Osteocyte (in vitro differentiated cells): Measurements from ENCODE around the gene INS. TPM values are rescaled to one million over a fixed set of nuclear protein-coding genes. Genes with fewer than 3 reads are reported as not detected.

Experiments
- DNase-seq: peaks from one replicate; pipeline ENCODE4 v3.0.0; 2021; ENCODE audit warnings: mixed read lengths; ENCODE audit not compliant: unreplicated experiment; ENCODE audit errors: extremely low spot score
- H3K27ac Mint-ChIP-seq: one replicate; pipeline ENCODE4 v1.8.0; 2021; ENCODE audit warnings: mild to moderate bottlenecking, mixed read lengths; ENCODE audit not compliant: unreplicated experiment
- H3K27me3 Mint-ChIP-seq: one replicate; pipeline ENCODE4 v1.8.0; 2021; ENCODE audit warnings: mixed read lengths; ENCODE audit not compliant: unreplicated experiment
- H3K36me3 Mint-ChIP-seq: one replicate; pipeline ENCODE4 v1.8.0; 2021; ENCODE audit warnings: mixed read lengths; ENCODE audit not compliant: unreplicated experiment
- H3K4me1 Mint-ChIP-seq: one replicate; pipeline ENCODE4 v1.8.0; 2021; ENCODE audit warnings: mixed read lengths; ENCODE audit not compliant: unreplicated experiment
- H3K4me3 Mint-ChIP-seq: one replicate; pipeline ENCODE4 v1.8.0; 2021; ENCODE audit warnings: mild to moderate bottlenecking, moderate library complexity, mixed read lengths; ENCODE audit not compliant: unreplicated experiment
- H3K9me3 Mint-ChIP-seq: one replicate; pipeline ENCODE4 v1.8.0; 2021; ENCODE audit warnings: mixed read lengths; ENCODE audit not compliant: unreplicated experiment
- CTCF ChIP-seq: fragments of 200-600 bp; sonication (generic); IDR thresholded peaks from 2 replicates; pipeline ENCODE4 v1.5.0; 2021; ENCODE audit warnings: antibody characterized with exemption, mild to moderate bottlenecking, moderate library complexity
- total RNA-seq: library from RNA; stranded (reverse); gene quantifications from 2 replicates; pipeline ENCODE4 v1.2.1, GENCODE V29; 2021

INS gene
- total RNA-seq, 1 donor from 2014 or later, result not detected

DNA sequence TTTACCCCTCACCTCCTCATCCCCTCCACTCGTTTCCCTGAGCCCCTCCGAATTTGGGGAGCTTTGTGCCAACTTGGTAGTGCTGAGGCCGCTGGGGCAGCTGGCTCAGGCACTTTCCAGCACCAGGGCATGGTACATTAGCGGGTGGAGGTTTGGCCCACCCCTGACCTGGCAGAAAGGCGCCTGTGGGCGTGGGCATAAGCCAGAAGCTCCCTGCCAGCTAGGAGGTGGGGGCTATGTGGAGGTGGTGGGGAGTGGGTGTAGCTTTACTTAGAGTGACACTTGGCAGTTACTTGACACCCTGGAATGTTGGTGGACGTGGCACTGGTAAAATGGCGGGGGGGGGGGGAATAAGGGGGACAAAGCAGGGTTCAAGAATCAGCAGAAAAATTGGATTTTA lies 11.5 kb downstream of the INS start:
- Mint-ChIP-seq H3K36me3 (no peaks in the 10 kb centered on the region), H3K4me3 (no peak overlapping the region), H3K27ac (no peak overlapping the region), H3K4me1 (peaks cover 28% of the 10 kb centered on the region), H3K27me3 (peaks cover 46% of the 10 kb centered on the region), H3K9me3 (no peaks in the 10 kb centered on the region)
- TF ChIP-seq CTCF, result no peak
- DNase-seq, result no peak

- no peaks in the 10 kb centered on the region for H3K9me3 Mint-ChIP-seq
- peaks cover 29% of the 10 kb centered on the region for H3K4me1 Mint-ChIP-seq
- no peak for TF ChIP-seq CTCF
- H3K4me3 Mint-ChIP-seq, result no peak overlapping the region
- peaks cover 49% of the 10 kb centered on the region for H3K27me3 Mint-ChIP-seq
- no peak overlapping the region for H3K27ac Mint-ChIP-seq
- no peaks in the 10 kb centered on the region for H3K36me3 Mint-ChIP-seq
- no peak for DNase-seq
Measured at GRCh38 chr11:2148595-2148994, 12.4 kb downstream of the INS start.

DNA sequence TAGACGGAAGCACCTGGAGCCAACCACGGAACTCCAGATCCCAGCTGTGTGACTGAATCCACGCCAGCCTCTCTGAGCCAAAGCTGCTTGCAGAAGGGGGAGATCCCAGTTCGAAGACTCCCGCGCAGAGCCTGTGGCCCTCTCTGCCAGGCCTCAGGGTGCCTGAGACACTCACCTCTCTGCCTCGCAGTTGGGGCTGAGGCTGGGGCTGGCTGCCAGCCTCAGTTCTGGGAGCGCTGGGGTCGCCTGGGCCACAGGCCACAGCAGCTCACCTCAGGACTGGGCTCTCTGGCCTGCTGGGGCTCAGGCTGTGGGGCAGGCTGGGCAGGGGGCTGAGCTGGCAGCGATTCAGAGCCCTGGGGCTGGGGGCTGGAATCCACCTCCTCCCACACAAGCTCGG lies 13.6 kb downstream of the INS start:
- Mint-ChIP-seq H3K27me3 (peaks cover 61% of the 10 kb centered on the region), H3K4me3 (no peak overlapping the region), H3K9me3 (no peaks in the 10 kb centered on the region), H3K36me3 (no peaks in the 10 kb centered on the region), H3K4me1 (peaks cover 39% of the 10 kb centered on the region), H3K27ac (no peak overlapping the region)
- no peak for TF ChIP-seq CTCF
- DNase-seq, result no peak

GRCh38 chr11:2146051-2146450 lies 15.0 kb downstream of the INS start:
- no peak for TF ChIP-seq CTCF
- Mint-ChIP-seq H3K27ac (no peak overlapping the region), H3K4me1 (peaks cover 36% of the 10 kb centered on the region), H3K9me3 (no peaks in the 10 kb centered on the region), H3K27me3 (peaks cover 73% of the 10 kb centered on the region), H3K4me3 (no peak overlapping the region), H3K36me3 (no peaks in the 10 kb centered on the region)
- no peak for DNase-seq

- peaks cover 26% of the 10 kb centered on the region for H3K4me1 Mint-ChIP-seq
- no peak for TF ChIP-seq CTCF
- peaks cover 68% of the 10 kb centered on the region for H3K27me3 Mint-ChIP-seq
- no peak for DNase-seq
- H3K27ac Mint-ChIP-seq, result no peak overlapping the region
- H3K36me3 Mint-ChIP-seq, result no peaks in the 10 kb centered on the region
- H3K4me3 Mint-ChIP-seq, result no peak overlapping the region
- no peaks in the 10 kb centered on the region for H3K9me3 Mint-ChIP-seq
Measured at GRCh38 chr11:2144544-2145248, 16.3 kb downstream of the INS start.
